ENCODE measurements around the gene SUPT6H.

Gene SUPT6H

GRCh38 chr17:28725166-28725659 is 63.2 kb downstream of the SUPT6H start (continued):
- TF ChIP-seq ZSCAN5A (tag by site-specific recombination; IDR thresholded peaks at IDR 0.05) (0 out of 2 replicates have a peak, but pooled peaks have one; percentile 22), ZNF639 (tag by site-specific recombination; IDR thresholded peaks at IDR 0.05) (peak; percentile 52; the same call in 1 of the 2 replicates), BCL11A (tag by site-specific recombination; IDR thresholded peaks at IDR 0.05; ENCODE audit: low read depth) (peak; percentile 100), OVOL3 (tag by site-specific recombination; IDR thresholded peaks at IDR 0.05) (0 out of 2 replicates have a peak, but pooled peaks have one; percentile 51), ZNF274 (IDR thresholded peaks at IDR 0.05; ENCODE audit: low read length) (no peak), ZNF274 (tag by site-specific recombination; IDR thresholded peaks at IDR 0.05; ENCODE audit: borderline replicate concordance) (no peak), ZNF660 (tag by site-specific recombination; IDR thresholded peaks at IDR 0.05) (peak; percentile 1; the same call in 1 of the 2 replicates), SP2 (tag by site-specific recombination; IDR thresholded peaks at IDR 0.05) (peak; percentile 34; the same call in 1 of the 2 replicates), ZNF175 (tag by site-specific recombination; IDR thresholded peaks at IDR 0.05) (no peak), ZNF24 (tag by site-specific recombination; IDR thresholded peaks at IDR 0.05) (no peak), ZNF2 (tag by site-specific recombination; IDR thresholded peaks at IDR 0.05) (peak; percentile 75; the same call in 1 of the 2 replicates), TSHZ1 (tag by site-specific recombination; IDR thresholded peaks at IDR 0.05; ENCODE audit: borderline replicate concordance) (peak; percentile 27; the same call in 1 of the 2 replicates), REST (tag by site-specific recombination; IDR thresholded peaks at IDR 0.05) (peak; percentile 12; the same call in 1 of the 2 replicates), ZNF18 (tag by site-specific recombination; IDR thresholded peaks at IDR 0.05) (peak; percentile 23; the same call in 1 of the 2 replicates), ZNF623 (tag by site-specific recombination; IDR thresholded peaks at IDR 0.05) (peak; percentile 2; the same call in 1 of the 2 replicates), ZNF629 (tag by site-specific recombination; IDR thresholded peaks at IDR 0.05) (peak; percentile 92), ZFP37 (tag by site-specific recombination; IDR thresholded peaks at IDR 0.05) (peak; percentile 66; the same call in 1 of the 2 replicates), ZSCAN23 (tag by site-specific recombination; IDR thresholded peaks at IDR 0.05) (peak; percentile 11; the same call in 1 of the 2 replicates), ZNF600 (tag by site-specific recombination; IDR thresholded peaks at IDR 0.05) (peak; percentile 72), EGR2 (tag by site-specific recombination; IDR thresholded peaks at IDR 0.05; ENCODE audit: low read depth) (peak; percentile 30; the same call in 1 of the 2 replicates), ZNF501 (tag by site-specific recombination; IDR thresholded peaks at IDR 0.05) (peak; percentile 78; the same call in 1 of the 2 replicates), CTCF (tag by site-specific recombination; IDR thresholded peaks at IDR 0.05) (peak; percentile 68), ZNF26 (tag by site-specific recombination; IDR thresholded peaks at IDR 0.05) (no peak), ZNF768 (tag by site-specific recombination; IDR thresholded peaks at IDR 0.05) (0 out of 2 replicates have a peak, but pooled peaks have one; percentile 18)
